Brain microvascular endothelial cell (primary cell): ENCODE measurements around the gene HSPB6.

ENCODE experiments used
- DNase-seq: peaks from one replicate; pipeline ENCODE4 v3.0.0-alpha.2; 2020
- H3K27ac ChIP-seq: fragments of 250-450 bp; sonication (Bioruptor Pico); 2 replicates; pipeline ENCODE4 v1.5.1; 2020; ENCODE audit warnings: mild to moderate bottlenecking, moderate library complexity
- H3K27me3 ChIP-seq: fragments of 250-450 bp; sonication (Bioruptor Pico); replicated peaks from 2 replicates; pipeline ENCODE4 v1.5.1; 2020; ENCODE audit warnings: mild to moderate bottlenecking
- H3K36me3 ChIP-seq: fragments of 250-450 bp; sonication (Bioruptor Pico); replicated peaks from 2 replicates; pipeline ENCODE4 v1.5.1; 2020; ENCODE audit warnings: mild to moderate bottlenecking
- H3K4me3 ChIP-seq: 2 replicates; pipeline ENCODE4 v1.5.1; 2011; ENCODE audit warnings: low read depth, mild to moderate bottlenecking, control low read depth, low read length, moderate library complexity
- CTCF ChIP-seq: IDR thresholded peaks from 2 replicates; pipeline ENCODE4 v1.5.1; 2011; ENCODE audit warnings: low read depth, mild to moderate bottlenecking, moderate library complexity, low read length, control low read depth, inconsistent platforms; ENCODE audit errors: missing control alignments
- in situ Hi-C: cut with HindIII; loops from 2 replicates; pipeline ENCODE4 v1.10.0; 2017; ENCODE audit warnings: low sequenced_read_pairs, low pct_ligation_motif_present

The HSPB6 gene

GRCh38 chr19:35786299-35787160, 29.7 kb upstream of the HSPB6 start:
- in situ Hi-C loops, result no loop called here
- TF ChIP-seq CTCF, result no peak
- H3K4me3 ChIP-seq, result no peak overlapping the region
- DNase-seq, result no peak
- H3K27me3 ChIP-seq, result no peaks in the 10 kb centered on the region
- no peaks in the 10 kb centered on the region for H3K36me3 ChIP-seq
- H3K27ac ChIP-seq, result no peak overlapping the region

- Histone ChIP-seq H3K27me3 (no peaks in the 10 kb centered on the region), H3K4me3 (no peak overlapping the region), H3K36me3 (no peaks in the 10 kb centered on the region), H3K27ac (no peak overlapping the region)
- in situ Hi-C loops, result no loop called here
- no peak for TF ChIP-seq CTCF
- DNase-seq, result no peak
These were observed 28.5 kb upstream of the HSPB6 start for GRCh38 chr19:35785339-35785627.

GRCh38 chr19:35784503-35785338, 27.9 kb upstream of the HSPB6 start:
- in situ Hi-C loops, result no loop called here
- DNase-seq, result no peak

GRCh38 chr19:35783469-35784434, 26.9 kb upstream of the HSPB6 start:
- H3K27me3 ChIP-seq, result no peaks in the 10 kb centered on the region
- in situ Hi-C loops, result no loop called here

More at GRCh38 chr19:35784503-35785338, 27.9 kb upstream of the HSPB6 start:
- Histone ChIP-seq H3K27ac (no peak overlapping the region), H3K4me3 (no peak overlapping the region), H3K36me3 (no peaks in the 10 kb centered on the region), H3K27me3 (no peaks in the 10 kb centered on the region)
- no peak for TF ChIP-seq CTCF

GRCh38 chr19:35782589-35782988, 25.8 kb upstream of the HSPB6 start:
- Histone ChIP-seq H3K4me3 (no peak overlapping the region), H3K27me3 (no peaks in the 10 kb centered on the region), H3K27ac (no peak overlapping the region), H3K36me3 (no peaks in the 10 kb centered on the region)
- TF ChIP-seq CTCF, result no peak
- DNase-seq, result no peak
- in situ Hi-C loops, result no loop called here

More at GRCh38 chr19:35783469-35784434, 26.9 kb upstream of the HSPB6 start:
- no peak for DNase-seq
- TF ChIP-seq CTCF, result peak; percentile 17
- H3K36me3 ChIP-seq, result no peaks in the 10 kb centered on the region
- no peak overlapping the region for H3K4me3 ChIP-seq
- no peak overlapping the region for H3K27ac ChIP-seq
